ENCODE data around the gene RNF144A. TPM values are rescaled to one million over a fixed set of nuclear protein-coding genes. Genes with fewer than 3 reads are reported as not detected.

Gene RNF144A
- total RNA-seq, 1 donor from 2014 or later, result 41.5 TPM

DNA sequence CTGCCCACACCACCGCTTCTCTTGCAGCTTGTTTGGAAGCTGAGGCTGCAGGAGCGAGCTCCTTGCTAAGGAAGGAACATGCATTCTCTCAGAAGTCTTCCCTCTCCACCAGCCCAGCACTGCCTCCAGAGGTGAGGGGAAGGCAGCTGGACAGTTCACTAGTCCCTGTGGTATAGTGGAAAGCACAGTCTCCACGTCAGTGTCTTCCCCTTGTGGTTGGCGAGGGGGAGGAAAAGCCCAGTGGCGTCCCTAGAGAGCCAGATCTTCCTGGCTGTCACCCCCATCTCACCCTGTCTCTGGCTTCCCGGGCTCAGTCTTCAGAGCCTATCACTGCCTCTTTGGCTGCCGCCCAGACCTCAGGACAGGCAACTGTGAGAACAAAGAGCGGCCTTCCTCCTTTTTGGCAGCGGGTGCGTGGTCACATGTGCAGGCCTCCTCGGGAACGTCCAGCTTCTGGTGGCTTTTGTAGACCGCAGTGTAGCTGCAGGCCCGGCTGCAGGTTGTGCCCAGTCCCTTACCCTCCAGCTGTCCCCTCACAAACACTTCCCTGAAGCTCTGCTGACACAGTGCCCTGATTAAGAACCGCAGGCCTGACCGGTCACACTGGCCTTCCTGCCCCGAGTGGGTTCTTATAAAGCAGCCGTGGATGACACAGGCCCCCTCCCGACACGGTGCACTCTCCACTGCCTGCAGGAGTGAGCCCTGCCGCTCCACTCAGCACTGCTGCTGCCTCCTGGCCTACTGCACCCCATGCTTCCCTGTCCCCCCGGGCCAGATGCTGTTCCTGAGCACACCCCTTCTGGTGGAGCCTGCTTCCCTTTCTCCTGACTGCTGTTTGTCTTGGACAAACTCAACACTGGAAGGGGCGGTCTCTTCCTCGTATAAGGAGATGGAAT lies 90.9 kb downstream of the RNF144A start:
- peak; percentile 81 for DNase-seq

DNA sequence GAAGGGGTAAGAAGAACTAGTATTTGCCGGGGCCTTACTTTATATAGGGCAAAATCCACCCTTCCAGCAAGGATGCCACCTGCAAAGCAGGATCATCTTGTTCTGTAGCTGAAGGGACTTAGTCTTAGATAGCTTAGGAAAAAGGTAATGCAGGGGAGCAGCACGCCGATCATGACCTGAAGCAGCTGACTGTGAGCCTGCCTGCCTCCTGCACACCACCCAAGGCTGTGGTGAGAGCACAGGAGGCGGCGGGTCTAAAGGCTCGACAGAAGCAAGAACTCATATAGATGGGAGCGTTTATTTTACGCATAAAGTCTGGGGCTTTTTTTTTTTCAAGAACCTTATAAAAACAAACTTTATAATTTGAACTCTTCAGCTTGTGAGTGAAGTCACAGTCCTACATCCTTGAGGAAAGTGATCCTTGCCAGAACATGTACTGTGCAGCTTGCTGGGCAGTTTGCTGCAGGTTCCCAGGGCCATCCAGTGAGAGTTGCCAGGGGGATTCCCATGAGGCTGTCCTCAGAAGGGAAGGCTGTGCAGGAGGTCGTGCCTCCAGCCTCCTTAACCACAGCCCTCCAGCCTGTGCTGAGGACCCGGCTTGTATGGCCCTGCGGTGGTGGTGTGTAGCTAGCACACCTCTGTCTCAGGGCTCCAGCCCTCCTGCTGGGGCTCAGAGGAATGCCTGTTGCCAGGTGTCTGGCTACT lies 92.1 kb downstream of the RNF144A start:
- DNase-seq, result no peak

- no peak for DNase-seq
Measured at GRCh38 chr2:7010391-7011054, 93.3 kb downstream of the RNF144A start.

DNA sequence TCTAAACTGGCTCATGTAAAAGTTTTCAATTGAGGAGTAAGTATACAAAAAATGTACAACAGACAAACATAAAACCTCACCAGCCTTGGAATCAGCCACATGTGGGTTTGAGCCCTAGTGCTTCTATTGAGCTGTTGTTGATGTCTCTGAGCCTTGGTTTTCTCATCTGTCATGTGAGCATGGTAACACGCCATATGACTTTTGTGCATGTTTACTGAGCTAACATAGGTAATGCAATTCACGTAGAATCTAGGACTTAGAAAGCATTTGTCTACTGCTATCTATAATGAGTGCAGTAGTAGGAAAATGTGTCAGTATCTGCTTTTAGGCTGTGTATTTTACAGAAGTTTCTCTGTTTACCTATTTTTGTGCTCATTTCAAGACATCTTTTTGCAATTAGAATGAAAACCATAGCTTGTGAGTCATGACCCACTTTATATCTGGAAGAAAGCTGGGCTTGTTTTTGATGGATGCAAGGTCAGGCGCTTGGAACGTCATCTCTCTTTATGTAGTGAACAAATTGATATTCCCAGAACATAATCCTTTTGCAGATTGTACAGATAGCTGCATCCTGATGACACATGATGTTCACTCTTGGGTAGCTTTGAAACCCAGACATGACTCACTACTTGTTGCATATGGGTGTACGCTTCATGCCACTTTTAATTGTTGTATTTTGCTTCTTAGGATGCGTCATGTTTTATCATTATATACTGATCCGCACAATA lies 94.3 kb downstream of the RNF144A start:
- DNase-seq, result no peak

DNA sequence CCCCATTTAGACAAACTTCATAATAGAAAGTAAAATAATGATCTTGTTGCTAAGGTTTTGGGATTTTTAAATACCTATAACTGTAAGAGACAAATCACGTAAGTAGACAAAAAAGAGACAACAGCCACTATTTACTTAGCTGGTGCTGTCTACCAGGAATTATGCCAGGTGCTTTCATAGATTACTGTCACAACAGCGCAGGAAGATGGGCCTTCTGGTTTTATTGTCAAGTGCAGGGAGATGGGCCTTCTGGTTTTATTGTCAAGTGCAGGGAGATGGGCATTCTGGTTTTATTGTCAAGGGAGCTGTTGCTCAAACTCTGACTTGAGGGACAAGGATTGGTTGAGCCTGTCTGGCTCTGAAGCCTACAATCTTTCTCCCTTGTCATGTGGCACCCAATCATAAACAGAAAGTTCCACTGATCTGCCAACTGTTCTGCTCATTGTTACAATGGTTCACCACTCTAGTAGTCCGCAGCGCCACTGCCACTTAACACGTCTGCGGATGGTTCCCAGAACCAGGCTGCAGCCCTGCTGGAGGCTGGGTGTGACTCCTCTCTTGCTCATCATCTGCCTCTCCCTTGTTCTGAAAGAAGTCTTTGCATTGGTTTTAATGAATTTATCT lies 95.0 kb downstream of the RNF144A start:
- peak; percentile 51 for DNase-seq

- no peak for DNase-seq
Measured at GRCh38 chr2:7013471-7014160, 96.4 kb downstream of the RNF144A start.

- DNase-seq, result no peak
Measured at GRCh38 chr2:7014174-7014640, 97.0 kb downstream of the RNF144A start.

DNA sequence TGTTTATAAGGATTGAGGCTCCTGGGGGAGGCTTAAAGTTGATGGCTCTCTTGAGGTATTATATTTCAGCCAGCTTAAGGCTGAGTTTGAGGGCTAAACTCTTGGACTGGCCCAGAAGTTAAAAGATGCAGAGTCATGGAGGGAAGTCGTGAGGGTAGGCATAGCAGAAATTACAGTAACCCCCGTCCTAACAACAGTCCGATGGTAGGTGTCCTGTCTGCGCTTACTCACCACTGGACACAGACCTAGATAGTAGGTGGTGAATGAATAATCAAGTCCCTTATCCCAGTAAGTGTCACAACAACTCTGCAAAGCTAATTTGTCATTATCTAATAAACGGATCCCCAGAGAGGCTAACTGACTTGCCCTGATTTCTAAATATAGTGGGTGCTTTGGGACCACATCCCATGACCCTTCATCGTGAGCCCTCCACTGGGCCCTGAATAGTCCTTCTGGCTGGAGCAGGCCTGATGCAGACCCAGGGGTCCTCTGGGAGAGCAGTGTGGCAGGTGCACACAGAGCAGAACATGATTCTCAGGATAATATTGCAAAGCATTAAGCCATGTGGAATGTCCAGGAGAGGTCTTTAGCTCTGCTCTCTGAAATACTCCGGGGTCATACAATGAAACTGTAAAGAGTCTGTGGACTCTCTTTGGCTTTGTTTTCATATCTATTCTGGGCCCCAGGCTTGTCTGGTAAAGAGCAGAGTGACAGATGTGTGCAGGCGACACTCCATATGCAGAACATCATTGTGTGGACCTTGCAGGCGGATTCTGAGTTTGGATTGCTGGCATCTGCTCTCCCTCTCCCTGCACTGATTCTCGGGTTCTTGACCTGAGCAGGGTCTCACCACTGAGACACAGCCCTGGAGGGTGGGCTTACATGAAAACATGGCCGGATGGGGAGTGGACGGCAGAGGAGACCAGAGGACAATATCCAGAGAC lies 98.1 kb downstream of the RNF144A start:
- no peak for DNase-seq

DNA sequence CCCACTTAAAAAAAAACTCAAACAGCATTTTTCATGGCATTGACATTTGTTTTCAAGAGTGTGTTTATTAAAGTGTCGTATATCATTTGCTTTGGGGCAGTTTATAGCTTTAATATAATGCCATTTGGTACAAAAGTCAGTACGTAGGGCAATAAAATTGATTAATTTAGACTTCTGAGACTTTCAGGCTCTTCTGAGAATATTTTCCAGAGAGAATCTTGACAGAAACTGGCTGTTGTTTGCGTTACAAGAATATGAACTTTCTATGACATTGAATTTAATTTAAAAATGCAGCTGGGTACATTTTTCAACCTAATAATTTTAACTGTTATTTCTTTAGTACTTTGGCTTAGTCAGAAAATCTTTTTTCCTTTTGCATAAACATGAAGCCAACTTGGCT lies 98.9 kb downstream of the RNF144A start:
- DNase-seq, result no peak

GRCh38 chr2:7016601-7017211 lies 99.5 kb downstream of the RNF144A start:
- no peak for DNase-seq

- DNase-seq, result no peak
Measured at GRCh38 chr2:7017671-7018281, 100.6 kb downstream of the RNF144A start.

- no peak for DNase-seq
Measured at GRCh38 chr2:7018282-7018701, 101.1 kb downstream of the RNF144A start.

GRCh38 chr2:7018767-7019166 lies 101.6 kb downstream of the RNF144A start:
- DNase-seq, result no peak

DNA sequence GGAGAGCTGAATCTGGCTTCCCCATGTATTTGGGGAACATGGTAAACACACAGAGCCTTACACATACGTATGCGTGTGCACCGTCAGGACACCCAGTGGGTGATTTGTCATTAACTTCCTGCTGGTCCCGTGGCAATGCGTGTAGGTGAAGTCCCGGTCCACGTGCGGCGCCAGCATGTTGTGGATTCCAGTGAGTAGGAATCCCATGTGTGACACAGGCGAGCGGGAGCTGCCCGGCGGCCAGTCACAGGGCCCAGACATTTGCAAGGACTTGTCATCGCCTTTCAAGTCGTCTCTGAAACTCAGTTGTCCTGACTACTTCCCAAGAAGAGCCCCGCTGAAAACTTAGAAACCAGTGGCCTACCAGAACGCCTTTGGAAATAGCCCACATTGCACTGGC lies 102.0 kb downstream of the RNF144A start:
- DNase-seq, result no peak

DNA sequence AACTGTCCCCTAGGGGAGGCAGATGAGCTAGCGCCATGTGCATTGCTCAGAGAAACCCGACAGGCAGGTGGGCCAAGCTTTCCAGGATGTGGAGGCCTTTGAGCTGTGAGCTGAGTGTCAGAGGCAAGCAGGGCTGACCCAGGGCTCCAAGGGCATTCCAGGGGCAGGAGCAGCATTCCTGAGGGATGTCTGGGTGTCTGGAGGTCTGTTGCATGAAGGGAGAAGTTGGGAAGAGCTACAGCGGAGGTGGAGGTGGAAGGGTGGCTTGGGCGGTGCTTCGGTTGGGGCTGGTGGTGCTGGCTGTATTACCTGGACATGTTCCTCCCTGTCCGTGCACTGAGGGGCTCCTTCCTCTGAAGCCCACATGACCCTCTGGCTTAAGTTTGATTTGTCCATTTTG lies 102.8 kb downstream of the RNF144A start:
- DNase-seq, result no peak

- DNase-seq, result no peak
Measured at GRCh38 chr2:7020468-7020867, 103.3 kb downstream of the RNF144A start.

DNA sequence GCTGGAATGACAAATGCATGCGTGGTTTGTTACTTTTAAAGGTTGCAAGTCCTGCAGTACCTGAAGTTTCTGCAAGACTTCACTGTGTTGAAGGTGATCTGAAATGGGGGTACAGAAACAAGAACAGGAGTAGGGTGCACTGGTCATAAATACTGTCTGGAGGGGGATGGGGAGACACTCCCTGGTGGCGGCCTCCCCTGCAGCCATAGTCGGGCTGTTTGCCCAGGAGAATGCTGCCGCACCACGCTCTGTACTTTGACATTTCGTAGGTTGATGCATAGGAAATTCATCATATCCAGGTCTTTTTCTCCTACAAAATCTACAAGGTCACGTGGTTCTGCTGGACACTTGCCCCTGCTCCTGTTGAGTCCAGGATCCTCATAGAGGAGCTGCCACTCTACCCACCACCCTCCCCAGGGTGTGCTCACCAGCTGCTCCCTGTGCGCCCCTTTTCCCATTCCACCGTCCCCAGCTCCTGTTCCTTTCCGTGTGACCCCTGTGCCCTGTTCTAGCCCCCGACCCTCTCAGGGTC lies 103.8 kb downstream of the RNF144A start:
- no peak for DNase-seq

DNA sequence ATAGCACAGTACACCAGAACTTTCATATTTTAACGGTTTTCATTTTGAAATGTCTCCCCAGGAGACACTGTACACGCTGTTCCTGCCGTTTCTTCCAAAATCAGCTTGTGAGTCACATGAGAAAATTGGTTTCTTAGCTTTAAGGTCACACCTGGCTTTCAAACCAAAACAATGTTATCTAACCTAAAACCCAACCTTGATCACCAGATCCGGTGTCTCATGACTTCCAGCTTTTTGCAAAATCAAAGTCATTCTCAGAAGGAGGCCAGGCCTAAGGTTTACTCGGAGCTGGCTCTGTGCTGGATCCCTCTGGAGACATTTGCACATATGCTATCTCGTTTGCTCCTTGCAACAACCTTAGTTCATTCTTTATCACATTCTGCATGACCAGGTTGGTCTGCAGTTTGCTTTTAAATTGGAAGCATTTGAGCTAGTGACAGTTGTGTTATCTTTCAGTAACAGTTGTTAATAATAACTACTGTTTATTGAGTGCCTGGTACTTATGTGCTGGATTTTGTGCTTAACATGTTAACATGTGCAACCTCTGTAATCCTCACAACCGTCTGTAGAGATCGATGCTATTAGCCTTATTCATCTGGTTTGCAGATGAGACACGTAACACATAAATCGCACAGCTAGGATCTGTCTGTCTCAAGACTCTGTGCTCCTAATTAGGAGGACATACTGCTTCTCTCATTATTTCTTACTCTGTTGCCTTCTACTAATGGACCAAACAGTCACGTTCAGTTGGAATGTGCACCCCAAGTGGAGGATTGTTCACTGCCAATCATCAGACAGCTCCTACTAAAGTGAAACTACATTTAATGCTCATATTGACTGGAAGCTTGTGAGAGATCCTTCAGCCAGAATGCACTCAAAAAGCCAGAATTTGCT lies 105.5 kb downstream of the RNF144A start:
- no peak for DNase-seq

Data from occipital lobe (tissue), 2 donors.